Measurements from ENCODE around the gene TOR4A. TPM values are rescaled to one million over a fixed set of nuclear protein-coding genes. Genes with fewer than 3 reads are reported as not detected.

TOR4A gene
- total RNA-seq, 6 experiments from 2014 or later, result 58.4 to 76.2 (median 62.2) TPM

- no peak for DNase-seq
- Mint-ChIP-seq H3K9me3 (peaks cover 32% of the 10 kb centered on the region), H3K4me1 (ENCODE audit: low read depth) (peaks cover 10% of the 10 kb centered on the region; the same call in 1 of the 2 replicates), H3K27me3 (ENCODE audit: insufficient read depth) (peaks cover 12% of the 10 kb centered on the region), H3K36me3 (ENCODE audit: low read depth) (peaks cover 9% of the 10 kb centered on the region; the same call in 1 of the 2 replicates), H3K27ac (no peak overlapping the region), H3K4me3 (no peak overlapping the region)
- TF ChIP-seq CTCF (IDR thresholded peaks at IDR 0.05), result no peak
These were observed 53.2 kb downstream of the TOR4A start for GRCh38 chr9:137330689-137331088.

- TF ChIP-seq CTCF (IDR thresholded peaks at IDR 0.05), result no peak
- H3K9me3 Mint-ChIP-seq, result peaks cover 43% of the 10 kb centered on the region
These were observed 54.4 kb downstream of the TOR4A start for GRCh38 chr9:137331929-137332328.

More at GRCh38 chr9:137331929-137332328, 54.4 kb downstream of the TOR4A start:
- H3K27ac Mint-ChIP-seq, result no peak overlapping the region
- no peak for DNase-seq
- H3K36me3 Mint-ChIP-seq (ENCODE audit: low read depth), result peaks cover 19% of the 10 kb centered on the region
- H3K27me3 Mint-ChIP-seq (ENCODE audit: insufficient read depth), result peaks cover 12% of the 10 kb centered on the region
- H3K4me3 Mint-ChIP-seq, result no peak overlapping the region
- H3K4me1 Mint-ChIP-seq (ENCODE audit: low read depth), result peaks cover 10% of the 10 kb centered on the region; the same call in 1 of the 2 replicates

Other genes with a start within 250 kb of the TOR4A start
- 10 to 100 TPM; 18.3 to 36.3 (median 23.6) TPM for gene ABCA2, start 249.5 kb upstream of the TOR4A start, total RNA-seq (2021; fragmentation: NEBNext Ultra II Directional; extraction: Animal tissue kit (Norgen Biotek cat#: 25700))
- gene FUT7, start 245.6 kb upstream of the TOR4A start, total RNA-seq (2021; fragmentation: NEBNext Ultra II Directional; extraction: Animal tissue kit (Norgen Biotek cat#: 25700)), result not detected
- gene NPDC1, start 231.5 kb upstream of the TOR4A start, total RNA-seq (2021; fragmentation: NEBNext Ultra II Directional; extraction: Animal tissue kit (Norgen Biotek cat#: 25700)), result 100 to 1,000 TPM; 112 to 197 (median 119) TPM
- gene ENTPD2, start 223.7 kb upstream of the TOR4A start, total RNA-seq (2021; fragmentation: NEBNext Ultra II Directional; extraction: Animal tissue kit (Norgen Biotek cat#: 25700)), result under 1 TPM in 3 of 6 experiments, not detected in 3; 0.12 to 0.28 (median 0.16) TPM
- gene SAPCD2, start 207.2 kb upstream of the TOR4A start, total RNA-seq (2021; fragmentation: NEBNext Ultra II Directional; extraction: Animal tissue kit (Norgen Biotek cat#: 25700)), result 10 to 100 TPM in 5 of 6 experiments, 1 to 10 TPM in 1; 7.7 to 14.8 (median 11.3) TPM
- 10 to 100 TPM in 5 of 6 experiments, 1 to 10 TPM in 1; 9.4 to 13.1 (median 10.6) TPM for gene UAP1L1, start 200.2 kb upstream of the TOR4A start, total RNA-seq (2021; fragmentation: NEBNext Ultra II Directional; extraction: Animal tissue kit (Norgen Biotek cat#: 25700))
- gene MAN1B1, start 190.7 kb upstream of the TOR4A start, total RNA-seq (2021; fragmentation: NEBNext Ultra II Directional; extraction: Animal tissue kit (Norgen Biotek cat#: 25700)), result 10 to 100 TPM; 70.1 to 90.2 (median 77.6) TPM
- gene DPP7, start 163.0 kb upstream of the TOR4A start, total RNA-seq (2021; fragmentation: NEBNext Ultra II Directional; extraction: Animal tissue kit (Norgen Biotek cat#: 25700)), result 10 to 100 TPM; 47.5 to 90.2 (median 51.1) TPM
- 1 to 10 TPM in 1 of 6 experiments, under 1 TPM in 2, not detected in 3; 0.51 to 1.1 (median 0.66) TPM for gene GRIN1, start 138.6 kb upstream of the TOR4A start, total RNA-seq (2021; fragmentation: NEBNext Ultra II Directional; extraction: Animal tissue kit (Norgen Biotek cat#: 25700))
- not detected for gene LRRC26, start 107.7 kb upstream of the TOR4A start, total RNA-seq (2021; fragmentation: NEBNext Ultra II Directional; extraction: Animal tissue kit (Norgen Biotek cat#: 25700))
- not detected for gene TMEM210, start 105.7 kb upstream of the TOR4A start, total RNA-seq (2021; fragmentation: NEBNext Ultra II Directional; extraction: Animal tissue kit (Norgen Biotek cat#: 25700))
- gene ANAPC2, start 89.2 kb upstream of the TOR4A start, total RNA-seq (2021; fragmentation: NEBNext Ultra II Directional; extraction: Animal tissue kit (Norgen Biotek cat#: 25700)), result 10 to 100 TPM; 34.8 to 41.5 (median 37.4) TPM
- gene SSNA1, start 89.0 kb upstream of the TOR4A start, total RNA-seq (2021; fragmentation: NEBNext Ultra II Directional; extraction: Animal tissue kit (Norgen Biotek cat#: 25700)), result 10 to 100 TPM; 76.7 to 82.8 (median 82.1) TPM
- 10 to 100 TPM in 4 of 6 experiments, 1 to 10 TPM in 2; 9.9 to 18.1 (median 13.3) TPM for gene TPRN, start 77.0 kb upstream of the TOR4A start, total RNA-seq (2021; fragmentation: NEBNext Ultra II Directional; extraction: Animal tissue kit (Norgen Biotek cat#: 25700))
- gene TMEM203, start 72.1 kb upstream of the TOR4A start, total RNA-seq (2021; fragmentation: NEBNext Ultra II Directional; extraction: Animal tissue kit (Norgen Biotek cat#: 25700)), result 10 to 100 TPM; 38.7 to 47.4 (median 40.1) TPM
- 10 to 100 TPM; 13.1 to 17.3 (median 16.6) TPM for gene NDOR1, start 72.0 kb upstream of the TOR4A start, total RNA-seq (2021; fragmentation: NEBNext Ultra II Directional; extraction: Animal tissue kit (Norgen Biotek cat#: 25700))
- 1 to 10 TPM; 2.5 to 3.8 (median 3.4) TPM for gene RNF208, start 55.5 kb upstream of the TOR4A start, total RNA-seq (2021; fragmentation: NEBNext Ultra II Directional; extraction: Animal tissue kit (Norgen Biotek cat#: 25700))
- gene CYSRT1, start 52.6 kb upstream of the TOR4A start, total RNA-seq (2021; fragmentation: NEBNext Ultra II Directional; extraction: Animal tissue kit (Norgen Biotek cat#: 25700)), result under 1 TPM; 0.41 to 0.97 (median 0.68) TPM
- gene RNF224, start 50.2 kb upstream of the TOR4A start, total RNA-seq (2021; fragmentation: NEBNext Ultra II Directional; extraction: Animal tissue kit (Norgen Biotek cat#: 25700)), result not detected
- gene SLC34A3, start 46.8 kb upstream of the TOR4A start, total RNA-seq (2021; fragmentation: NEBNext Ultra II Directional; extraction: Animal tissue kit (Norgen Biotek cat#: 25700)), result not detected
- 100 to 1,000 TPM; 415 to 760 (median 681) TPM for gene TUBB4B, start 36.4 kb upstream of the TOR4A start, total RNA-seq (2021; fragmentation: NEBNext Ultra II Directional; extraction: Animal tissue kit (Norgen Biotek cat#: 25700))
- not detected for gene STPG3, start 26.4 kb upstream of the TOR4A start, total RNA-seq (2021; fragmentation: NEBNext Ultra II Directional; extraction: Animal tissue kit (Norgen Biotek cat#: 25700))
- 10 to 100 TPM; 48.5 to 59.9 (median 52.7) TPM for gene NELFB, start 22.4 kb upstream of the TOR4A start, total RNA-seq (2021; fragmentation: NEBNext Ultra II Directional; extraction: Animal tissue kit (Norgen Biotek cat#: 25700))
- gene NRARP, start 24.5 kb downstream of the TOR4A start, total RNA-seq (2021; fragmentation: NEBNext Ultra II Directional; extraction: Animal tissue kit (Norgen Biotek cat#: 25700)), result under 1 TPM in 5 of 6 experiments, not detected in 1; 0.09 to 0.36 (median 0.17) TPM
- gene EXD3, start 145.4 kb downstream of the TOR4A start, total RNA-seq (2021; fragmentation: NEBNext Ultra II Directional; extraction: Animal tissue kit (Norgen Biotek cat#: 25700)), result 10 to 100 TPM in 1 of 6 experiments, 1 to 10 TPM in 5; 6.4 to 10.6 (median 8.7) TPM
- under 1 TPM in 5 of 6 experiments, not detected in 1; 0.09 to 0.36 (median 0.20) TPM for gene NOXA1, start 145.7 kb downstream of the TOR4A start, total RNA-seq (2021; fragmentation: NEBNext Ultra II Directional; extraction: Animal tissue kit (Norgen Biotek cat#: 25700))
- not detected for gene ENTPD8, start 163.6 kb downstream of the TOR4A start, total RNA-seq (2021; fragmentation: NEBNext Ultra II Directional; extraction: Animal tissue kit (Norgen Biotek cat#: 25700))
- gene NSMF, start 181.6 kb downstream of the TOR4A start, total RNA-seq (2021; fragmentation: NEBNext Ultra II Directional; extraction: Animal tissue kit (Norgen Biotek cat#: 25700)), result 10 to 100 TPM; 24.3 to 29.9 (median 26.4) TPM